ENCODE results near the gene TOM1L2. TPM values are rescaled to one million over a fixed set of nuclear protein-coding genes. Genes with fewer than 3 reads are reported as not detected.
"Not testable (repeated sequence)": the region's sequence is repeated elsewhere in the genome, so short reads cannot be mapped to it uniquely, and the experiment has no call there.

TOM1L2 gene
- total RNA-seq, 4 donors from 2014 or later, result 119 to 555 (median 155) TPM

GRCh38 chr17:17917394-17917793 is 54.8 kb downstream of the TOM1L2 start:
- no peak for TF ChIP-seq POLR2A (IDR thresholded peaks at IDR 0.05)
- no peak for TF ChIP-seq CTCF (IDR thresholded peaks at IDR 0.05)
- intact Hi-C loops (cut with DNase I; ENCODE audit: low total_unique reads), result no loop called here
- DNase-seq (ENCODE audit: low spot score in 2 of 2), result no peak
- H3K4me3 ChIP-seq (ENCODE audit: low read depth, poor library complexity, severe bottlenecking), result no peak overlapping the region

GRCh38 chr17:17915183-17915582 is 57.0 kb downstream of the TOM1L2 start:
- TF ChIP-seq POLR2A (IDR thresholded peaks at IDR 0.05) (no peak), CTCF (IDR thresholded peaks at IDR 0.05) (no peak)
- DNase-seq (ENCODE audit: low spot score in 2 of 2), result no peak
- intact Hi-C loops (cut with DNase I; ENCODE audit: low total_unique reads), result no loop called here
- H3K4me3 ChIP-seq (ENCODE audit: low read depth, poor library complexity, severe bottlenecking), result no peak overlapping the region

- no peak for TF ChIP-seq POLR2A (IDR thresholded peaks at IDR 0.05)
- no peak overlapping the region for H3K4me3 ChIP-seq (ENCODE audit: low read depth, poor library complexity, severe bottlenecking)
- intact Hi-C loops (cut with DNase I; ENCODE audit: low total_unique reads), result no loop called here
- peak; percentile 80 to 93 for DNase-seq (ENCODE audit: low spot score in 2 of 2)
- 10 to 15% methylated on average over 4 of the region's 4 CpGs for WGBS, 2 donors
Observed at GRCh38 chr17:17913695-17914332, 58.4 kb downstream of the TOM1L2 start.

- H3K4me3 ChIP-seq (ENCODE audit: low read depth, poor library complexity, severe bottlenecking); intact Hi-C loops (cut with DNase I; ENCODE audit: low total_unique reads); DNase-seq (ENCODE audit: low spot score in 2 of 2): not testable (repeated sequence)
- 97% methylated on average over 12 of the region's 27 CpGs; no CpG with 5 or more reads in 1 of the 2 donors for WGBS, 2 donors
Observed at GRCh38 chr17:17912336-17912735, 59.9 kb downstream of the TOM1L2 start.

DNA sequence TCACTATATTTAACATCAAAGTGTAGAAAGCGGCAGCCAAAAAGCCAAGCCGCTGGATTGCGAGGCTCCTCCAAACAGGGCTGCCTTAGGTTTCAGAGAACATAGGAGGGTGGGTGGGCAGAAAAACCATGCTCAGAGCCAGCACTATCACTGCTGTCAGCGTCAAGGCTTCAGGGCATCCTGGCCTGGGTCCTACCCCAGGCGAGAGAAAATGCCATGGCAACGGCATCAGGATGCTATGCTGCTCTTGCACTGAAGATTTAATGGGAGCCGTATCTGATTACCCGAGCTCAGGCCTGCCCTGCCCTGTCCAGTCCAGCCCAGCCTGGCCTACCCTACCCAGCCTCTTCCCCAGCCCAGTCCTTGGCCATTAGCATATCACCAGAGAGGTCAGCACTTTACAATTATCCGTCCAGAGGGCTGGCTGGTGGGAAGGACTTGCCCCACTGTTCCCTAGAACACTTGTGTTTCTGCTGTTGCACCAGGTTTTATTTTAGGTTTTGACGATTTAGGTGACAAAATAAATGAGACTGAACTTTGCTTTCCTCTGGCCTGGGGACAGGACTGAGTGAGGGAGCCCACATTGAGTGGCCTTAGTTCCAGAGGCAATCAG is 61.1 kb downstream of the TOM1L2 start:
- 49 to 51% methylated on average over 6 to 10 of the region's 10 CpGs for WGBS, 2 donors
- H3K4me3 ChIP-seq (ENCODE audit: low read depth, poor library complexity, severe bottlenecking), result no peak overlapping the region
- intact Hi-C loops (cut with DNase I; ENCODE audit: low total_unique reads), result no loop called here
- no peak for TF ChIP-seq POLR2A (IDR thresholded peaks at IDR 0.05)
- no peak for TF ChIP-seq CTCF (IDR thresholded peaks at IDR 0.05)
- no peak for DNase-seq (ENCODE audit: low spot score in 2 of 2)

DNA sequence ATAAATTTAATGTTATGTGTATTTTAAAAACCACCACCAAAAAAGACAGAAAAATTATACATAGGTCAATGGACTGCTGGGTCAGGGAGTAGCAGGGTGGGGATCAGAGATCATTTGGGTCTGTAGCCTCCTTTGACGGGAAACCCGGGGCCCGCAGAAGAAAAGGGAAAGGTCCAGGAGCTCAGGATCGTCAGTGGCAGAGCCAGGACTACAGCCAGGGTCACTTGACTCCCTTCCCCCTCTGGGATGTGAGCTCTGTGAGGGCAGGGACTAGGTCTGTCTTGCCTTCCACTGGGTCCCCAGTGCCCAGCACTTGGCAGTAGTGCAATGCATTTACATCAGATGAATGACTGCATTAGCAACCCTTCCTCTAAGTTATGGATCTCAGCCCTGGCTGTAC is 62.1 kb downstream of the TOM1L2 start:
- DNase-seq (ENCODE audit: low spot score in 2 of 2), result no peak
- TF ChIP-seq CTCF (IDR thresholded peaks at IDR 0.05) (no peak), POLR2A (IDR thresholded peaks at IDR 0.05) (no peak)
- no peak overlapping the region for H3K4me3 ChIP-seq (ENCODE audit: low read depth, poor library complexity, severe bottlenecking)
- intact Hi-C loops (cut with DNase I; ENCODE audit: low total_unique reads), result no loop called here
- 70 to 87% methylated on average over 4 of the region's 4 CpGs for WGBS, 2 donors

GRCh38 chr17:17909078-17909477 is 63.1 kb downstream of the TOM1L2 start:
- no peak for DNase-seq (ENCODE audit: low spot score in 2 of 2)
- intact Hi-C loops (cut with DNase I; ENCODE audit: low total_unique reads), result no loop called here
- WGBS, 2 donors, result 86 to 91% methylated on average over 5 of the region's 5 CpGs
- no peak overlapping the region for H3K4me3 ChIP-seq (ENCODE audit: low read depth, poor library complexity, severe bottlenecking)
- TF ChIP-seq POLR2A (IDR thresholded peaks at IDR 0.05), result no peak
- TF ChIP-seq CTCF (IDR thresholded peaks at IDR 0.05), result no peak

Measured in lower leg skin (tissue), 4 donors.